ENCODE data around the gene ZNF724. TPM values are rescaled to one million over a fixed set of nuclear protein-coding genes. Genes with fewer than 3 reads are reported as not detected.

The ZNF724 gene
- total RNA-seq = 10.0 TPM

DNA sequence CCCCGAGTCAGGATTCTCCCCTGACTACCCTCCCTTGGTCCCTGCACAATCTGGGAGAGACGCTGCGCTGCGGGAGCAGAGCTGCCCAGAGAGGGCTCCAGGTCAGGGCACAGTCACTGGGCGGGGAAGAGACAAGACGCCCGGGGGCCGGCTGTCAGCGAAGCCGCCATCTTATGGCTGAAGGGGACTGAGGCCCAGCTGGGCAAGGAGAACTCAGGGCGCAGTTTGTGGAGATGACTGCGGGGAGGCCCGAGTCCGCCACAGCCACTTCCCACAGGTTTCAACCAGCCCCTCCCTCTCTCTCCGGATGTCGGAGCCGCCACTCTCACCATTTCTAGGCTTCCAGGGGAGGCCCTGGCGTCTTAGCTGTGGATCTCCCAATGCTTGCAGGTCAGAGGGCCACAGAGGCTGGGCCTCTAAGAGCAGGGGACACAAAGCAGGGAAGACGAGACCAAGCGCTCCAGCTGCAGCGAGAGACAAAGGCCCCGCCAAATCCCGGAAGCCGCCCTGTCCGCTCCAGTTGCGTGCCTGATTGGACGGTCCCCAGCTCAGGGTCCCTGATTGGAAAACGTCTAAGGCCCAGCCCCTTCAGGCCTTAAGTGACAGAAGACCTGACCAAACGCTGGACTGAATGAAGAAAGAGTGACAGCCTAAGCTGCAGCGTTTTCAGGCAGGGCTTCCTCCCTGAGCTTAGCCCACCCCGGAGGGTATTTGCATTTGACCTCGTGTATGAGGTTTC is at the start of gene ZNF724:
ZNF724 (minus strand) TSS at position 484 of the 739 bp plus-strand sequence; CDS start at position 332, 152 bp downstream.

Small RNAs within 50 kb of the gene (small RNA-seq; reads per million reads assigned to genes)
- not detected for gene VN1R91P (ENCODE audit: low replicate concordance)

Other genes with a start within 250 kb of the ZNF724 start
- 0.18 TPM for gene ZNF728, start 247.2 kb downstream of the ZNF724 start, total RNA-seq
- 9.1 TPM for gene ZNF730, start 133.4 kb downstream of the ZNF724 start, total RNA-seq
- gene ZNF91, start 145.1 kb upstream of the ZNF724 start, total RNA-seq = 116 TPM

All from metanephros (tissue), 2 donors.